Germinal center (tissue), 1 donor: ENCODE results near the gene PCBD1.
A peak's percentile ranks its signal among the peaks of the same experiment; 100 is the strongest.

ENCODE experiments used
- DNase-seq: peaks from one replicate; pipeline ENCODE4 v3.0.0; 2012; ENCODE audit warnings: mixed read lengths, low spot score

PCBD1 gene

GRCh38 chr10:70902661-70903261 lies 14.4 kb upstream of the PCBD1 start:
- DNase-seq: no peak

GRCh38 chr10:70901276-70901878 lies 13.0 kb upstream of the PCBD1 start:
- DNase-seq: no peak

DNA sequence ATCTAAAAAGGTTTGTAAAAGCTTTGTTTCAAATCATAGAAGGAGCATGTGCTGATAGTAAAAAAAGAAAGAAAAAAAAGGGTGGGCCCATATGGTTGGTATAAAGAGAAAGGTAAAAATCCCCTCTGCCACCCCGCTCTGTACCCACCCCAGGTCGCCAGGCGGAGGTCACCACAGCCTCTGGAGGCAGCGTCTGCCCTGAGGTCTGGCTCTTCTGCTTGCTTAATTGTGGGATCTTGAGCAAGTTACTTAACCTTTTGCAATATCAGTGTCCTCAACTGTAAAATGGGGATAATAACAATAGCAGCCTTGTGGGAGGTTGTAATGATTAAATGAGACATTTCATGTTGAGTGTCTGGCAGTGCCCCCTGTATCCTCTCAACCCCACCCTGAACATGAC lies 10.7 kb upstream of the PCBD1 start:
- no peak for DNase-seq

GRCh38 chr10:70898687-70899086 lies 10.3 kb upstream of the PCBD1 start:
- DNase-seq: no peak

DNA sequence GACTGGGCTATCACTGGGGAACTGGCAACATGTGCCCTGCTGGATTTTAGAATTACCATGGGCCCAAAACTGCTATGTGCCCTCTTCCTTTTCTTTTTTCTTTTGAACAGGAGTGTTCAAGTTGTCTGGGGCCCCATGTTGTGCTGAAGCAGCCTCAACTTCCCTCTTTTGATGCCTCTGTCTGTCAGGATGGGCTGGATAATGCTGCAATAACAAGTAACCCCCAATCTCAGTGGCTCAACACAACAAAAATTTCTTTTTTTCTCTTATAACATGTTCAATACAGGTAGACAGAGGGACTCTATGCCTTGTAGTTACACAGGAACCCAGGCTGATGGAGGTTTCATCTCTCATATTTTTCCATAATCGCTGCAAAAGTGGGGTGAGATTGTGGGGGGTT lies 8.2 kb upstream of the PCBD1 start:
- DNase-seq: no peak

DNA sequence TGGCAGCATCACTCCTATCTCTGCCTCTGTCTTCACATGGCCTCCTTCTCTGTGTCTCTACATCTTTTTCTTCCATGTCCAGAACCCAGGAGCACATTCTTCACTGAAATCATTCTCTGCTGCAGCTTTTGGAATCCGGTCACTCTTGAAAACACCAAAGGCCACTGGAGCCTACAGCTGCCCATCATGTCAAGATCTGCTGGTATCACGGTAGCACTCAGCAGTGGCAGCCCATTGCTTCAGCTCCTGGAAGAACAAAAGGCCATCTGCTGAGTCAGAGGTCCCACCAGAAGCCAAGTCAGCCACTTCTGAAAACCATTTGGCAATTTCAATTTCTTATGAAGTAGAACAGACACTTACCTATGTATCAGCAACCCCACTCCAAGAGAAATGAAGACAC lies 6.1 kb upstream of the PCBD1 start:
- no peak for DNase-seq

DNA sequence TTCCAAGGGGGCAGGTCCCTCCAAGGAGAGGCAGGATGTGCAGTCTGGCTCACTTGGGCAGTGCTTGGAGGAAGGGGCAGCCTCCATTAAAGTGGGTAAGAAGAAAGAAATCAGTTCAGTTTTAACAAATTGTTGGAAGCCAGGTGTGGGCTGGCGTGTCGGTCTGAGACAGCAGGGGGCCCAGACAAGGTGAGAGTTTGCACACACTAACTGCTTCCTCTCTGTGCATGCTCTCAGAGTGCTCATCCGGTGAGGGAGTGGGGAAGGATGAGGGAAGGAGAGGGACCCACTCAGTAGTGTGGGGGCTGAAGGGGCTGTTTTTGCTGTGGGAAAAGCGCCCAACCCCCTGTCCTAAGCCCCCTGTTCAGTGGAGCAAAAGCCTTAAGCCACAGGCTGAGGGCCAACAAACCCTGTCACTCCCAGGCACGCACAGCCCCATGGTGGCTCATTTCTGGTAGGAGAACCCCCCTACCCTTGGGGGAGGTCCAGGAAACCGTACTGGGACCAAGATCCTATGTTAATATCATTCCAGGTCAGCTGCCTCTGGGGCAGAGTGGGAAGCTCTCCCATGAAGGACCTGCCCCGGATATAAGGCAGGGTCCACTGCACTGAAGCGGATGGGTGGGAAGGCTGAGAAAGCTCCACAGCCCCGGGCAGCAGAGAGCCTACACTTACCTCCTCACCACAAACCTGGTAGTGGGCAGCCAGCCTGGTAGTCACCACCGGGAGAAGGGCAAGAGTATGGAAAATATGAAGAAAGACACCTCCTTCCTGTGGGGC lies 5.1 kb upstream of the PCBD1 start:
- DNase-seq: no peak

DNA sequence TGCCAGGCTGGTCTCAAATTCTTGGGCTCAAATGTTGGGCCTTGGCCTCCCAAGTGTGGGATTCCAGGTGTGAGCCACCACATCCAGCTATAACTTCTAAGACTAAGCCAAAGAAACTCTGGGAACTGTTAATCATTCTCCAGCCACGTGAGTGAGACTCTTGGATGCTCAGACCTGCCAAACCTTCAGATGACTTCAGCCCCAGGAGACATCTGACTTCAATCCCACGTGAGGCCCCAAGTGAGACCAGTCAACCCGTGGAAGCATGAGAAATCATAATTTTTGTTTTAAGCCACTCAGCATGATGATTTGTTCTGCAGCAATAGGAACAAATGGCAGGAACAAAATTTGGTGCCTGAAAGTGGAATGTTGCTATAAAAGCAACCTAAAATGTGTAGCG lies 4.3 kb upstream of the PCBD1 start:
- DNase-seq: no peak

- DNase-seq: no peak
Observed at GRCh38 chr10:70891627-70892026, 3.3 kb upstream of the PCBD1 start.

DNA sequence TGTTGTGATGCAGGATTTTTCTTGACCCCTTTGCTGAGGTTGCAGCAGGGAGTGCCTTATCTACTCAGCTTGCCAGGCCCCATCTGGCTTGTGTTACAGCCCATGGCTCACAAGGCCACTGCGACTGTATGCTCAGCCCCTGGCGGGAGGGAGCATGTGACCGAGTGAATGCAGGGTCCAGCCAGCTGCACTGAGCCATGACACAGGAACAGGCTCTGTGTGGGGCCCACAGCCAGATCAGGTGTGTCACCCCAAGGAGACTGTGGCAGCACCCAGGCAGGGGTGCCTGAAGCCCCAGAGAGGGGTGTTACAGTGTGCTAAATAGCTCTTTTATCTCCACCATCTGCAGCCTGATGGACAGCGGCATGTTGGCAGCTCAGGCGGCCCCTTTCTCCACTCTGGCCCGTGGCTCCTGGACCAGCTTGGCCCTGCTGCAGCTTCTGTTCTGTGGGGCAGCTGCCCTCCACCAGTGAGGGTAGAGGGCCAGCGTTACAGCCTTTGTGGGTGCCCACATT lies 2.6 kb upstream of the PCBD1 start:
- no peak for DNase-seq

DNA sequence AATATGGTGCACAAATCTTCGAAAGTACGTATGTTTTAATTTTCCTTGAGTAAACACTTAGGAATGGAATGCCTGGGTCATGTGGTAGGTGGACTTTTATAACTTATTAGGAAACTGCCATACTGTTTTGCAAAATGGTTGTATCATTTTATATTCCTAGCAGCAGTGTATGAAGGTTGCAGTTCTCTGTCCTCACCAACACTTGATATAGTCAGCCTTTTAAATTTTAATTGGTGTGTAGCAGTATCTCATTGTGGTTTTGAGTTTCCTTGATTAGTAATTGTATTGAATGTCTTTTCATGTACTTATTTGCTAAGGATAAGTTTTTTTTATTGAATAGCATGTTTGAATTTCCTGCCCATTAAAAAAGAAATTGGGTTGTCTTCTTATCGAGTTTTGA lies 926 bp upstream of the PCBD1 start:
- DNase-seq: no peak

- no peak for DNase-seq
Observed at GRCh38 chr10:70886921-70887665, 1.3 kb downstream of the PCBD1 start.

DNA sequence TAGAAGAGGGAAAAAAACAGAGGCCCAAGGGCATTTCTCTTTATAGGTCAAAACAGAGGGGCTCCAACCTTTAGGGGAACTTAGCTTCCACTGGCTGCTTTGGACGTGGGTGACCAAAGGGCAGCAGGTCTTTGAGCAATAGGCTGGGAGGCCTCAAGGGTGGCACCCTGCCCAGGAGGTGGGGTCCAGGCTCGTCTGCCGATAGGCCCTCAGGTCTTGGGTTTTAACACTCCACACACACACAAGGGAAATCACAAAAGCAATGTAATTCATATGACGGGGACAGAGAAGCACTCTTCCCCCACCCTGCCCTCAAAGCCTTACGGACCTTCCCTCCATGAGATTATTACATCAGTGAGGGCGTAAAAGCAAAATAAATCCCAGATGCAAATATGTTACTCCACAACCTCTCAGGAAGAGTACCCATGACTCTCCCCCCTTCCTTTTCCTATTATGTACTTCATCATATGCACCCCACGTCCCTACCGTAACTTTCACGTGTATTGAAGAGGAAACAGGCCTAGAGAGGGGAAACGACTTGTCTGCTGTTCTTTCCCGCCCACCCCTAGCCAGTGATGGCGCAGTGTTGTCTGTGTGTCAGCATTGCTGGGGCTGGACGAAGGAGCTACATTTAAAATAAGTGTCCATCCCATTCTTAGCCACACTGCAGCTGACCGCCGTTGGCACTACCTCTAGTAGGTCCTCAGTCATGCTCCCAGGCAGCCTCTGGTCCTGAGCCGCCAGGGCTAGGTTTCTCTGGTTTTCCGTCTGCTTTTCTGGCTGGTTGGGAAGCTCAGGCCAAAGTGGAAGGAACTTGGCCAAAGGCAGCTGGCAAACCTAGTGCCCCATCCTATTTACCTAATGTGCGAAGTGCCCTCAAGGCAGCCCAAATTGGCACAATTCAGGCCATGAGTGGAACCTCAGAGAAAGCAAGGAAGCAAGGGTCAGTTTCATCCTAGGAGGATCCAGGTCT lies 2.1 kb downstream of the PCBD1 start:
- DNase-seq: no peak

DNA sequence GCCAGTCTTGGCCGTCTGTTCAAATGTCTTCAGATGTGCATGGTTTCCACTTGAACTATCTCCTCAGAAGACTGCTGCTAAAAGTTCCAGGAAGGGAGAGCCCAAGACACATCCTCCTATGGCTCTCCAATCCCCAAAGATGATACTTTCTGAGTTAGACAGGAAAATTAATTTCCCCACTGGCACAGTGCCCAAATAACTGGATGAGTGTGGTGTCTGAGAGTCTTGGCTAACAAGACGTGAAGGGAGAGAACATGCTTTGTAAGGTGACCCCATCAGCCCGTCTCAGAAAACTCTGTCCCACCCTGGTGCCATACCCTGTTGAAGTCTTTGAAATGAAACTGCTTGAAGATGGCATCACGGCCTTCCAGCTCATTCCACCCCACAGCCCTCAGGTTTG lies 2.9 kb downstream of the PCBD1 start:
- DNase-seq: no peak

- DNase-seq: no peak
Observed at GRCh38 chr10:70884741-70885140, 3.6 kb downstream of the PCBD1 start.

DNA sequence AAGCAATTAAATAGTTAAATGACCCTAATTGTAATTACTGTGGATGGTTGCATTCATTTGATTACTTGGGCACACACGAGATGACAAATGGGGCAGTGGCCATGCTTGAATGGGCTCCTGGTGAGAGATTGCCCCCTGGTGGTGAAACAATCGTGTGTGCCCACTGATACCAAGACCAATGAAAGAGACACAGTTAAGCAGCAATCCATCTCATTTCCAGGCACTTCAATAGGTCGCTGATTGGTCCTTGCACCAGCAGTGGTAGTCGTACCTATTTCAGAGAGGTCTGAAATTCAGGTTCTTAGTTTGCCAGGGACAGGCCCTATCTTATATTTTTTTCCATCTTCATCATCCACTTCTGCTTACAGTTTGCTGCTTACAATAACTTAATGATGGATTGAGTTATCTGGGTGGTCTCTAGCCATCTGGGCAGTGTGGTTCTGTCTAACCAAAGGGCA lies 8.3 kb downstream of the PCBD1 start:
- DNase-seq: peak; percentile 75

GRCh38 chr10:70879207-70879606 lies 9.2 kb downstream of the PCBD1 start:
- DNase-seq: no peak

DNA sequence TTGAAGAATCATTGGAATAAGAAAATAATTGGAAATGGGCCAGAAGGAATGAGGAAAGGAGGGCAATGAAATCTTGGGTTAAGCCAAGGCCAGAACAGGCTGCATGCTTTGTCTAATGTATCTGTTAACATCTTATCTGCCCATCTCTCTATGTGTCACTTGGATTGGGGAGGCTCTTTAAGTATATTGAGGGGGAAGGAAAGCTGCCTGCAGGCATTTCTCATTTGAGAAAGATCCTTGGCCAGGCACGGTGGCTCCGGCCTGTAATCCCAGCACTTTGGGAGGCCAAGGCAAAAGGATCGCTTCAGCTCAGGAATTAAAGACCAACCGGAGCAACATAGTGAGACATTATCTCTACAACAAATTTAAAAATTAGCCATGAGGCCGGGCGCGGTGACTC lies 14.3 kb downstream of the PCBD1 start:
- DNase-seq: no peak

DNA sequence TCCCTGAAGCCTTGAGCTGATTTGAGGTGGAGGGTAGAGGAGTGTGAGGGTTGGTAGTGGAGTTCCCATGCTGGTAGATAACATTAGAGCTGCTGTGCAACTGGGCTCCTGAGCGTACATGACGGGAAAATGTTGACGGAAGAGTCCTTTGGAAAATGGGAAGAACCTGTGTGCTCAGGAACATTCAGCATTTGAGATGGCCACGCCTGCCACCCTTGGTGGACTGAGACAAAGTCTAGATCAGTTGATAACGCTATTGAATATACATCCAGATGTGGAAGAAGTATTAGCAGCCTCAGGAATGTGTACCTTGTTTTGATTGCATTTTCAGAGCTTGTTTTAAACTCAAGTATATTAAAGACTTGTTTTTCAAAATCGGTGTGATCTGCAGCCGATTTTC lies 16.1 kb downstream of the PCBD1 start:
- no peak for DNase-seq

- no peak for DNase-seq
Observed at GRCh38 chr10:70866424-70866823, 21.9 kb downstream of the PCBD1 start.

DNA sequence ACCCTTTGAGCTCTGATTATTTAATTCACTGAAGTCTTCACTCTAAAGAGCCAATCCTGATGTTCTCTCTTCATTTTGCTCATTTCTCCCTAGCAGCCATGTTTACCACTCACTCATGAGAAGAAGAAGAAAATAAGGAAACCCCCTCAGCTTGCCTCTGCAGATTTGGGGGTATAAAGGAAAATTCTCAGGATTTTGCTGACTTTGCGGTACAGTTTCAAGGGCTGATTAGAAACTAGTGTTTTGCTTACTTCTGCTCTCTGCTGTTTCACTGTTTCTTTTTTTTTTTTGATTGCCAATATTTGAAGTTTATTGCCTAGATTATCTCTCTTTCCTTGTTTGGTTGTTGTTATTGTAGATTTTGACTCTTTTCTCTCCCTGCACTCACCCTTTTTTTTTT lies 23.4 kb downstream of the PCBD1 start:
- no peak for DNase-seq
